DMS153 (cell line): ENCODE data around the gene DCAF15.
A peak's percentile ranks its signal among the peaks of the same experiment; 100 is the strongest.

Source experiments
- DNase-seq: peaks from one replicate; lab custom pipeline; 2025; lab: John Stamatoyannopoulos, UW

Gene DCAF15

DNA sequence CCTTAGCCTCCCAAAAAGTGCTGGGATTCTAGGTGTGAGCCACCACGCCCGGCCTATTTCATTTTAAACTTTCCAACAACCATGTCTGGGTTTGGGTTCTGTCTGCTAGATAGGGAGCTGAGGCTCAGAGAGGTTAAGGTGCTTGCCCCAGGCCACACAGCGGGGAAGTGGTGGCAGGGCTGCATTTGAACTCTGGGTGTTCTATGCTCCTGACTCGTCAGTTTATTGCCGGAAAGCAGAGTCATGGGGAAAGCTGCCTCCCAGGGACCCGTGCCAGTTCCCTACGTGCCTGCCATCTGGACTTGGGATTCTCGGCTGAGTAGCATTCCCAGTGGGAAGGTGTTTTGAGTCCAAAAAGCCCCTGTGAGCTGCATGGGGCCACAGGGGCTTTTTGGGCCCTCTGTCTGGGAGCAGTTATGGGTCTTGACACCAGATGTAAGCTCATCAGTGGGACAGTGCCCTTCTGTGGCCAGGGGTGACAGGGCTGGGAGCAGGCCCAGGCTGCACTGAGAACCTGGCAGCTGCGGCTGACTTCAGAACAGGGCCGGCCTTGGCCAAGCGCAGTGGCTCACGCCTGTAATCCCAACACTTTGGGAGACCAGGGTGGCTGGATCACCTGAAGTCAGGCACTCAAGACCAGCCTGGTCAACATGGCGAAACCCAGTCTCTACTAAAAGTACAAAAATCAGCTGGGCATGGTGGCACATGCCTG, 42.9 kb downstream of the DCAF15 start:
- DNase-seq, result no peak

DNA sequence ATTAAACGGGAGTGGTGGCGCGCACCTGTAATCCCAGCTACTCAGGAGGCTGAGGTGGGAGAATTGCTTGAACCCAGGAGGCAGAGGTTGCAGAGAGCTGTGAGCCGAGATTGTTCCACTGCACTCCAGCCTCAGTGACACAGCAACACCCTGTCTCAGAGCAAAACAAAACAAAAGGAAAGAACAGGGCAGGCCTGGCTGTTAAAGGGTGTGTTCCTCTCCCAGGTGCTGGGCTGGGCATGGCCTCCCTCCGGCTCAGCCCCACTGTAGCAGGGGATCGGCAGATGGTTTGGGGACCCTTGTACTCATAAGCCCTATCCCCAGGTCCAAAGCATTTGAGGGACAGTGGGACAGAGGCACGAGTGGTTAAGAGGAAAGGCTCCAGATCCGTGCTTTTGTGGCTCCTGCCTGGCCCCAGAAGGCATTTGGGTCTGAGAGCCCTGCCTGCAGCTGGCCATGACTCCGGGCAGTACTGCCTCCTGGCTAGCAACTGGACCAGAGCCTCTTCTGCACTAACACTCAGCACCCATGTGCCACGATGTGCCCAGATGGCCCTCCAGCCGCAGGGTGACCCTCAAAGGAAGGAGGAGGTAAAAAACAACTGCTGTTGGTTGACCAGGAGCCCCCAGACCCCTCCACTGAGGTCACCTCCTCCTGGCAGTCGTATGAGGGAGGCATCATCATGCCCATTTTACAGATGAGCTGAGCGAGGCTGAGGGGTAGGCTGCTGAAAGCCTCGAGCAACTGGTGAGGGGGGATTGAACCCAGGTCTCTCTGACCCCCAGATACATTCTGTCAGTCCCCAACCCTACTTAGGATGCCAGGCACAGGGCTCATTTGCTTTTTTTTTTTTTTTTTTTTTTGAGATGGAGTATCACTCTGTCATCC, 43.8 kb downstream of the DCAF15 start:
- DNase-seq, result no peak

DNA sequence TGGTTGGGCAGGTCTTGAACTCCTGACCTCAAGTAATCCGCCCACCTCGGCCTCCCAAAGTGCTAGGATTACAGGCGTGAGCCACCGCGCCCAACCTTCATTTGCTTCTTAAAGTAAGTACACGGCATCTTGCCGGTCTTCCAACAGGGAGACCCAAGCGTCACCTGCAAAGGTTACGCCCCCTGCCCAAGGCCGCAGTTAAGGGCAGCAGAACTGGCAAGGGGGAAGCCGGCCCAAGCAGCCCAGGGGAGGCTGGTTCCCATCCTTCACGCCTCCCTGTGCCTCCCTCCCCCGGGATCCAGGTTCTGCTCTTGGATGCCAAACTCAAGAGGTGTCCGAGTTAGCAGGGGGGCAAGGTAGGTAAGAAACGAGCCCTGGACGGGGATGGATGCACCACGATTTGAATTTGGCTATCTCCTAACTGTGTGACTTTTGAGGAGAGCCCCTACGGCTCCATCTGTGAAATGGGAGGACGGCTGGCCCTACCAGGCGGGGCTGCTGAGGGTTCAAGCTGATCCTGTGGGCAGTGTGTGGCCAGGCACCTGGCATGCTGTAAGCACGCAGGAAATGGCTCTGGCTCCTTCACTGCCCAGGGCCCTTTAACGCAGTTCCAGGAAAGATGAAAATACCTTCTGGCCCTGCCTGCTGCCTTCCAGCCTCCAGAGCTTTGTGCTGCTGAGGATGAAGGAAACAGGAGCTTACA, 44.8 kb downstream of the DCAF15 start:
- no peak for DNase-seq

DNA sequence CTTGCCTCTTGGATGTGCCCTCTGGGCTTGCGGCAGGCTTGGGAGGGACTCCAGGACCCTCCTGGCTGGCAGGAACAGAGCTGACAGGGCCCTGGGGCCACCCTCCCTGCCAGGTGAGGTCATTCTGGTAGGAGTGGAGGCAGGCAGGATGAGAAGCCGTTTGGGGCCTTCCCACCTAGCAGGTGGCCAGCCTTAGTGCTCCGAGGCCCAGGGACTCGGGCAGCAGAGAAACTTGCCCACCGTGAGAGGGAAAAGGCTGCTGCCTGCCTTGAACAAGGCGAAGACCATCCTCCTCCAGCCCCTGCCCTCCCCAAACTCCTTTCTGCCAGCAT, 45.3 kb downstream of the DCAF15 start:
- DNase-seq, result no peak

DNA sequence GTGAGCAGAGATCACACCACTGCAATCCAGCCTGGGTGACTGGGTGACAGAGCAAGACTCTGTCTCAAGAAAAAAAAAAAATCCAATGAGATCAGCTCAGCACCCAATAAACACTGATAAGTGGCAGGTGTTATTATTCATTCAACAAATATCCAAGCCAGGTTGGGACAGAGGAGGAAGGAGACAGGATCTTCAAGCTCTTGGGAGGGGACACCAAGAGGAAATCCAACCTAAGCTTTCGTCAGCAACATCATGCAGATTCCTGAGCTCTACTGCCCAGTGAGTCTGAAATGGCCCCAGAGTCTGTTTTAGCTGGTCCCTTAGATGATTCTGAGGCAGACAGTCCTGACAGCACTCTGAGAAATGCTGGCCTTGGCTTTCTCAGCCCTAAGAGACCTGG, 46.1 kb downstream of the DCAF15 start:
- no peak for DNase-seq

DNA sequence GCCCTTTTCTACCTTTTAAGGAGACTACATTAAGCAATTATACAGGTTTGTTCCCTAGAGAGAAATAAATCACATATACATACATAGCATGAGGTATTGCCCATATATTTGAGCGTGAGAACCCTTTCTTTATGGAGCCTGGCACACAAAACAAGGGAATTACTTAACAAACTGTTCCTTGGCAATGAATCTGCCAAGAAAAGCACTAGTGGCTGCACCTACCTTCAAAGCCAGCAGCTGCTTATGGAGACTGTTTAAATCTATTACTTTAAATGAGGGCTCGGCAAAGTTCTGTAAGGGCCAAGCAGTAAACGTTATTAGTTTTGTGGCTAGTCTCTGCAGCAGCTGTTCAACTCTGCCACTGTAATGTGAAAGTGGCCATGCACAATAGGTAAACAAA, 46.8 kb downstream of the DCAF15 start:
- no peak for DNase-seq

DNA sequence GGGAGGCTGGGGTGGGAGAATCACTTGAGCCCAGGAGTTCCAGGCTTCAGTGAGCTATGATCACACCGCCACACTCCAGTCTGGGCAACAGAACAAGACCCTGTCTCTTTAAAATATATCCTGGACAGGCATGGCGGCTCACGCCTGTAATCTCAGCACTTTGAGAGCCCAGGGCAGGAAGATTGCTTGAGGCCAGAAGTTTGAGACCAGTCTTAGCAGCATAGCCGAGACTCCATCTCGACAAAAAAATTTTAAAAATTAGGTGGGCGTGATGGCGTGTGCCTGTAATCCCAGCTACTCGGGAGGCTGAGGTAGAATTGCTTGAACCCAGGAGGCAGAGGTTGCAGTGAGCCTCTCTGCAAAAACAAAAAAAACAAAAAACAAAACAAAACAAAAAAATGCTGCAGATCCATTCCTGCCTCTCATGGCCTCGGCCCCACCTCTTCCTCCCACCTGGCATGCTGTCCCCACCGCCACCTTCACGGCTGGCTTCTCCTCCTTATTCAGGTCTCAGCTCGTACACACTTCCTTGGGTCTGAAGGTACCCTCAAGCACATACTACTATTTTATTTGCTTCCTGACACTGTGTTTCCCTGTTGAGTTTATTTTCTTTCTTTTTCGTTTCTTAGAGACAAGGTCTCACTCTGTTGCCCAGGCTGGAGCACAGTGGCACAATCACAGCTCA, 48.5 kb downstream of the DCAF15 start:
- DNase-seq, result no peak

DNA sequence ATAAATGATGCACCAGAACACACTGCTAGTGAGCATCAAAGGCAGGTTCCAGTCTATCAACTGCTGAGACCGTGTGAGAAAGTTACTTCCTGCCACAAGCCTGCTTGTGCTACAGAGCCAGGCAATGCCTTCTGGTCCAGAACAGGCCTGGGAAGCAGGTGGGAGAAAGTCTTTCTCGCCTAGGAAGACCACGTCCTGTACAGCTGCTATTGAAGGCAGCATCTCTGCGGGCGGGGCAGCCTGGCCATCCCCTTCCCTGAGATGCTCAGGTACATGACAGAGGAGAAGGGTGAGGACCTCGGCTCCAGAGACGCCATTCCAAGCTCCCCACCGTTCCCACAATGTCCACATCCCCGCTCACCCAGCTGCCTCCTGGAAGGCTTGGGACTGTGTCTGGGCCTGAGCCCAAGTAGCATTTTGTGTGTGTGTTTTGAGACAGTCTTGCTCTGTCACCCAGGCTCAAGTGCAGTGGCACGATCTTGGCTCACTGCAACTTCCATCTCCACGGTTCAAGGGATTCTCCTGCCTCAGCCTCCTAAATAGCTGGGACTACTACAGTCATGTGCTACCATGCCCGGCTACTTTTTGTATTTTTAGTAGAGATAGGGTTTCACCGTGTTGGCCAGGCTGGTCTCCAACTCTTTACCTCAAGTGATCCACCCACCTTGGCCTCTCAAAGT, 50.4 kb downstream of the DCAF15 start:
- DNase-seq, result no peak

DNA sequence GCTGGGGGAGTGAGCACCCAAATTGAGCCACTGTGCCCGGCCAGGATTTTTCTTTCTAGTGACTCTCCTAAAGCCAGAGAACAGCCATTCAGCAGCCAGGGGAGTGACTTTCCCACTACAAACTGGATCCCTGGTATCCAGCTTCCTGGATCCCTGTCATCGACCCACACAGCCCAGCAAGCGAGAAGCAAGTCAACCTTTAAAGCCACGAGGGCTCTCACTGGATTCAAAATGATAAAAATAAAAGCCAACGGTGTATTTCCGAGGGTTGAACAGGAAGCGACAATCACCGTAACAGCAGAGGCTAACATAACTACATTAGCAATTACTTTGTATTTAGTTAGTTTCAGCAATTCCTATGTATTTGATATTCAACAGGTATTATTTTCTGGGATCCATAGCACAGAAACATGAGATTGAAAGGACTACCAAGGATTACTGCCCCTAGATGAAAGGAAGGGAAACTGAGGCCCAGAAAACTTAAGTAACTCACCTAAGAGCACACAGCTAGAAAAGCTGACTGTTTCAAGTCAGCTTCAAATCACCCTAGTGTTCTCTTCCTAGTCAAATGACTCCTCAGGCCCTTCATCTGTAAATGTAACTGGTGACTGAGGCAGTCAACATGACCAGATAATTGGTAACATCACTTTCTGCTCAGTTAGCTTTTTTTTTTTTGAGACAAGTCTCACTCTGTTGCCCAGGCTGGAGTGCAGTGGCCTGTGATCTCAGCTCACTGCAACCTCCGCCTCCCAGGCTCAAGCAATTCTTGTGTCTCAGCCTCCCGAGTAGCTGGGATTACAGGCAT, 51.1 kb downstream of the DCAF15 start:
- DNase-seq, result no peak

DNA sequence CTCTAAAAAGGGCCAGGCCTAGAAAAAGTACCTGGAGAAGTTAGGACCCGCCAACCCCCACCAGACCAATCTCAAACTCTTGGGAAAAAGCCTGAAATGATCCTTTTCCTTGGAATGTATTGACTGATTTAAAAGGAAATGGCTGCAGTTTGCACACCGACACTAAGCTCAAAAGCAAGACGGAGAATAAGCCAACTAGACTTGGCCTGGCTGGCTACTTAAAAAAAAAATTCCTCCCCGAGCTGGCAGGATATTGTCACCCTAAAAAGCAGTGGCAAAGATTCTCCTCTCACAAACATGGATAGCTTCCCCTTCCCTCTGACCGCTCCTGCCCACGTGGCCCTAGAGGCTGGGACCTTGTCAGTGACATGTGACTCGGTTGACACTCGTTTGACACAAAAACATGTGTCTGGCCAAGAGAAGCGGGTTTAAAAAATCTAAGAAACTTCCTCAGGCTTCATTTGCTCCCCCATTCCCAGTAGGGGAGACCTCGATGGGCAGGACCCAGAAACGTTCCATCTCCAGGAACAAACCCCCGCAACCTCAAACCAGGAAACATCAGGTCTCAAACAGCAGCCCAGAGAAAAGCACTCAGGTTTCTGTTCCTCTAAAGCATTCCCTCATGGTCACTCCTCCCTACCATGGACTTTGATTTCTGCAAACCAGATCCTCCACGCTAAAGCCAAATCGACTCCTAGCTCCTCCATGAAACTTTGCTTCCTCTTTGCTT, 52.5 kb downstream of the DCAF15 start:
- DNase-seq, result no peak

DNA sequence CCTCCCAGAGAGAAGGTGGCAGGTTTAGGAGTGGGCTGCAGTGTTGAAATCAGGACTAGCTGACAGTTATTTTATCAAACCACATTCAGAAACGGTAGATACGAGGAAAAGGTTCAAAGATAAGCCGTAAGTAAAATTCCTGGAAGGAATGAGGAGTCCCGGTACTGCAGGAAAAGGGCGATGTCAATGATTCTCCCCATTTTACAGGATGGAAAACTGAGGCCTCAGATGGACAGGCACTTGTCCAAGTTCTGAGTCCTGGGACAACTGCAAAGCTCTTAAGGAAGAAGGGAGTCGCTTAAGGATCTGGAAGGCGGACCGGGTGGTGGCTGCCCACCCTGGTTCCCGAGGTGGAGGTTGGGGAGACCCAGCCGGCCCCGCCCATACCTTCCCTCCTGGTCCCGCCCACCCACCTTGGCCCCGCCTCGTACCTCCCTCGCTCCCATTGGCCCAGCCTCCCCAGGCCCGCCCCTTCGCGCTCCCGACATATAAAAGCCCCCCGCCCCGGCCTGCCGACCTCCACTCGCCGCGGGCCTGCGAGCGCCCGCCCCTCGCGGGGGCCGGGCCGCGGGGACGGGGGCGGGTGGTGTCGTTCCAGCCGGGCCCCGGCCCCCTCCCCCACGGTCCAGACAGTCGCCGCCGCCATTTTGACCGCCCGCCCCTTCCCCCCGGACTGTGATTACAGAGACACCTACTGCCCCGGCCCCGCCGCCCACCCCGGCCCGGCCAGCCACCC, 53.2 kb downstream of the DCAF15 start:
- DNase-seq, result peak; percentile 54

DNA sequence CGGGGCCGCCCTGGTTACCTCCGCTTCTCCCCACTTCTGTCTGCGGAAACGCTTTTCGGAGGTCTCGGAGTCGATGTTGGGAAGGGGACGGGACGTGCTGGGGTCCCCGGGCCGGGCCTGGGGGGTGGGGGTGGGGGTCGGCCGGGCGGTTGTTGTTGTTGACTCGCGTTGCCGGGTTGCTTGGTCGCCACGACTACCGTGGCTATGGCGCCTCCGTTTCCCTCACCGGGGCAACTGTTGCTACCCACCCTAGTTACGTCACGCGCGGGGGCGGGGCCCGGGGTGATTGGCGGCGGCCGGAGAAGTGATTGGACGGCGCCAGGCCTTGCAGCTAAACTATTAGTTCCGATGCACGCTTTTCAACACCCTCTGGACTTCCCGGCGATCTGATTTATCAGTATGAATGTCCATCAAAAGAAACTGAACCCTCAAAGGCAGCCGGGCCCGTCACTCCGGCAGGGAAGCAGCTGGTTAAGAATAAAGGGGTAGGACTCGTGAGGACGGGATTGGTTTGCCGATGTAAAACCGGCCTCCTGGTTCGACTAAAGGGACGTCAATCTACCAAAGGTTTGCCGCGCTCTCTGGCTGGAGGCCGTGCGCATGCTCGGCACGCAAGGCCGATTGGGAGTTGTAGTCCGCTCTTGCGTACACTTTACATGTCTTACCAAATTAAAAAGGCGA, 53.9 kb downstream of the DCAF15 start, which contains the start of gene RFX1:
TSS of gene RFX1 (minus strand) at position 236 of the 681 bp plus-strand sequence. CDS start 12,477 bp downstream, outside the sequence.
- peak; percentile 100 for DNase-seq

DNA sequence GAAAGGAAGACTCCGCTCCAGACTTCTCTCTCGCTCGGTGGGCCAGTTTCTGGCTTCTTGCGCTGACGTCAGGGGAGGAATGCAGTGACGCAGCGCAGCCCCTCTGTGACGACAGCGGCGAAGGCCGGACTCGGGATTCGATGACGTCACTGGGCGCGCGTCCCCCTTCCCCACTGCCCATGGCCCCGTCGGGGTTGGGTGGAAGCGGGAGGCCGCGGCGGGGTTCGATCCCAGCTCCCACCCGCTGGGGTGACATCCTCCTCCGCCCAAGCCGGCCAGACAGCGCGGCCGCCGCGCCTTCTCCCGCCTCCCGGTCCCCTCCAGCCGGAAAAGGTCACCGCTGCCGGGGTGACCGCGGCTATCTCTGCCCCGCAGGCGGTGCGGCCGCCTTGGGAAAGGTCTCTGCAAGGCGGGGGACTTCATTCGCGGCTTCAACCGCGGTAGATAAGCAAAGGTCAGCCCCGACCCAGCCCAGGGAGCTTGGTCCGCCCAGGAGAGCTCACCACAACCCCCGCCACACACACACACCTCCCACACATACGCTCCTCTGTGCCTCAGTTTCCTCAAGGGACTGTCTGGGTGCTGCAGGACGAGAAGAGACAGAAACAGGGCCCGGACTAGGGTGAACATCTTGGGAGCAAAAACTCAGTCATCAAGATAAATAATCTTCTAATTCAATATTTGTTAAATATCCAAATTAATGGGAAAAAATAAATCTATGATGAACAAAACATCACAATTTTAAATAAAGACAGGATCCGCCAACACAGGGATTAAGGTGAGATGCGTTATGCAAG, 54.7 kb downstream of the DCAF15 start:
- DNase-seq, result no peak
